BJ (cell line): ENCODE data around the gene SLC7A11. TPM values are rescaled to one million over a fixed set of nuclear protein-coding genes. Genes with fewer than 3 reads are reported as not detected.

Source experiments
- CTCF ChIA-PET: fragments of 350-600 bp; formaldehyde crosslinking; extraction: SDS; loops from one replicate; lab custom pipeline; 2021; ENCODE audit warnings: antibody characterized with exemption, inconsistent platforms; lab: Yijun Ruan, JAX
- POLR2A ChIA-PET: fragments of 300-600 bp; sonication (Branson Sonifier 250); formaldehyde crosslinking; extraction: SDS; loops from one replicate; lab custom pipeline; 2021; ENCODE audit warnings: antibody characterized with exemption; lab: Charles Lee
- DNase-seq: peaks from one replicate; pipeline ENCODE4 v3.0.0-alpha.2; 2011; ENCODE audit warnings: low read depth
- H3K27me3 ChIP-seq: 2 replicates; pipeline ENCODE4 v1.6.0; 2011; ENCODE audit warnings: low read length; ENCODE audit not compliant: control insufficient read depth, insufficient read depth
- H3K36me3 ChIP-seq: 2 replicates; pipeline ENCODE4 v1.5.1; 2011; ENCODE audit warnings: low read length; ENCODE audit not compliant: control insufficient read depth, insufficient read depth
- H3K4me3 ChIP-seq: 2 replicates; pipeline ENCODE4 v1.5.1; 2011; ENCODE audit warnings: low read depth, mild to moderate bottlenecking, control low read depth, low read length
- polyA plus RNA-seq: library from polyadenylated mRNA; depleted of rRNA; stranded (reverse); fragments of >200 nt; gene quantifications from 2 replicates; pipeline ENCODE4 v1.2.3, GENCODE V29; 2011
- TF ChIP-seq, protein P1 (sequence below): IDR thresholded peaks from 2 replicates; pipeline ENCODE4 v1.5.1; 2011; ENCODE audit warnings: low read depth, mild to moderate bottlenecking, control low read depth, inconsistent platforms, low read length, moderate library complexity; ENCODE audit not compliant: insufficient read depth

SLC7A11 gene
- polyA plus RNA-seq, 1 experiment = 27.5 TPM

DNA sequence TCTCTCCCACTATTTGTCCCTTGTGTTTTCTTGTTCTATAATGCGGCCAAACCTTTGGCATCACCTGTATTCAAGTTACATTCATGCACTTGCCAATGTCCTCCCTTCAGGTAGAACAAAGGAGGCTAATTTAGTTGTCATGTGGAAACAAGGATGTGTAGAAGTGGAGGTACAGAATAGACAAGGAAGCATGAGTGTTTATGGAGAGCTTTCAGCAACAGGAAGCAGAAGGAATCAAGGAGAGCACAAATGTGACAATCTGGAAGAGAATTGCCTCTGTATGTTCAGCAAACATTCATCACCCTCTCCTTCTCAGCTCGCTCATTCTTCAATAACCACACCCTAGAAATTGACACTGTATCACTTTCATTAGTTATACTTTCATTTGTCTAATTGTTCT lies 103.4 kb downstream of the SLC7A11 start:
- POLR2A ChIA-PET = no interaction called here
- CTCF ChIA-PET = no interaction called here
- H3K27me3 ChIP-seq = no peaks in the 10 kb centered on the region
- TF ChIP-seq, protein P1, sequence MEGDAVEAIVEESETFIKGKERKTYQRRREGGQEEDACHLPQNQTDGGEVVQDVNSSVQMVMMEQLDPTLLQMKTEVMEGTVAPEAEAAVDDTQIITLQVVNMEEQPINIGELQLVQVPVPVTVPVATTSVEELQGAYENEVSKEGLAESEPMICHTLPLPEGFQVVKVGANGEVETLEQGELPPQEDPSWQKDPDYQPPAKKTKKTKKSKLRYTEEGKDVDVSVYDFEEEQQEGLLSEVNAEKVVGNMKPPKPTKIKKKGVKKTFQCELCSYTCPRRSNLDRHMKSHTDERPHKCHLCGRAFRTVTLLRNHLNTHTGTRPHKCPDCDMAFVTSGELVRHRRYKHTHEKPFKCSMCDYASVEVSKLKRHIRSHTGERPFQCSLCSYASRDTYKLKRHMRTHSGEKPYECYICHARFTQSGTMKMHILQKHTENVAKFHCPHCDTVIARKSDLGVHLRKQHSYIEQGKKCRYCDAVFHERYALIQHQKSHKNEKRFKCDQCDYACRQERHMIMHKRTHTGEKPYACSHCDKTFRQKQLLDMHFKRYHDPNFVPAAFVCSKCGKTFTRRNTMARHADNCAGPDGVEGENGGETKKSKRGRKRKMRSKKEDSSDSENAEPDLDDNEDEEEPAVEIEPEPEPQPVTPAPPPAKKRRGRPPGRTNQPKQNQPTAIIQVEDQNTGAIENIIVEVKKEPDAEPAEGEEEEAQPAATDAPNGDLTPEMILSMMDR = no peak
- H3K36me3 ChIP-seq = no peaks in the 10 kb centered on the region
- no peak for DNase-seq
- no peak overlapping the region for H3K4me3 ChIP-seq

DNA sequence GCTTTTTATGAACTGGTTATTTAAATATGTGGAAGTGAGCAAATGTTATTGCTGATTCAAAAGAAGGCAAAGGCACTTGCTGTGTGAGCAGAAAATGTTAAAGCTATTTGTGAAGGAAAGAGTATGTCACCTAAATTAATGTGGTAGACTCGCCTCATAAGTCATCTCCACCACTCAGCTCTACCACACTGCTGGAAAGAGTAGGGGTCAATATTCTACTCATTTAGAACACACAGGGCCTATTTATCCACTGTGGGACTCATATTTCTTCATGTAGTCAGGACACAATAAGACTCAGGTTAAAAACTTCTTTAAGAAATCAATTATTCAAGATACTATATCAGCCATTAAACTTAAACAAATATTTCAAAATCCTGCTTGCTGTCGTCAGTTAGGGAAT lies 106.5 kb downstream of the SLC7A11 start:
- no peaks in the 10 kb centered on the region for H3K36me3 ChIP-seq
- H3K4me3 ChIP-seq = no peak overlapping the region
- CTCF ChIA-PET = interaction anchor here (0.6 kb wide), 1 partner anchor 25 kb away, joined by 3 read pairs; no protein-coding TSS in a partner anchor
- TF ChIP-seq, protein P1 = no peak
- POLR2A ChIA-PET = no interaction called here
- DNase-seq = no peak
- no peaks in the 10 kb centered on the region for H3K27me3 ChIP-seq

DNA sequence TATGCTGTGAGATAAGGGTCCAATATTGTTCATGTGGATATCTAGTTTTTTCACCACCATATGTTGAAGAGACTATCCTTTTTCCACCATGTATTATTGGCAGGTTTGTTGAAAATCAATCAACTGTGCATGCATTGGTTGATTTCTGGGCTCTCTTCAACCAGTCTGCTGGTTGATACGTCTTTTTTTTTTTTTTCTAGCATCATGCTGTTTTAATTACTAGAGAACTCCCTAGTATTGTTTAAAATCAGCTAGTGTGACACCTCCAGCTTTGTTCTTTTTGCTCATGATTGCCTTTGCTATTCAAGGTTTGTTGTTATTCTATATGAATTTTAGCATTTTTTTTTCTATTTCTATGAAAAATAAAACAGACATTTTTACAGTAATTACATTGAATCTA lies 123.9 kb downstream of the SLC7A11 start:
- no peak for DNase-seq
- no peaks in the 10 kb centered on the region for H3K27me3 ChIP-seq
- H3K36me3 ChIP-seq = no peaks in the 10 kb centered on the region
- ChIA-PET CTCF (no interaction called here), POLR2A (no interaction called here)
- no peak overlapping the region for H3K4me3 ChIP-seq
- TF ChIP-seq, protein P1 = no peak

DNA sequence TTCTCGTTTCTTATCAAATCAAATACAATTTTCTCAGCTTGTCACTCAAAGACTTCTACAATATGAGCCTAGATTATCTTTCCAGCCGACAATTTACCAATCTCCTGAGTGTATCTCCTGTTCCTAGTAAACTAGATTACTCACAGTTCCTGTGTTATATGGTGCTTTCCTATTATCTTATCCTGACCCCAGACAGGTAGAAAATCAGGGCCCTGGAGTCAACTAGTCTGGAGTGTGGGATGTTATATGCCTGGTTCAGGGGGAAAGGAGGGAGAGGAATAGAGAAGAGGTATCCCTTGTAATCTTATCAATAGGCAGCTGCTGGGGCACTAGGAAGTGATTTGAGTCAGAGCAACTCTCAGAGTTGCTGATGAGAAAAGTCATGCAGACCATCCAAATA lies 127.1 kb downstream of the SLC7A11 start:
- DNase-seq = no peak
- no peaks in the 10 kb centered on the region for H3K27me3 ChIP-seq
- H3K36me3 ChIP-seq = no peaks in the 10 kb centered on the region
- POLR2A ChIA-PET = no interaction called here
- no peak overlapping the region for H3K4me3 ChIP-seq
- CTCF ChIA-PET = no interaction called here
- TF ChIP-seq, protein P1 = no peak

DNA sequence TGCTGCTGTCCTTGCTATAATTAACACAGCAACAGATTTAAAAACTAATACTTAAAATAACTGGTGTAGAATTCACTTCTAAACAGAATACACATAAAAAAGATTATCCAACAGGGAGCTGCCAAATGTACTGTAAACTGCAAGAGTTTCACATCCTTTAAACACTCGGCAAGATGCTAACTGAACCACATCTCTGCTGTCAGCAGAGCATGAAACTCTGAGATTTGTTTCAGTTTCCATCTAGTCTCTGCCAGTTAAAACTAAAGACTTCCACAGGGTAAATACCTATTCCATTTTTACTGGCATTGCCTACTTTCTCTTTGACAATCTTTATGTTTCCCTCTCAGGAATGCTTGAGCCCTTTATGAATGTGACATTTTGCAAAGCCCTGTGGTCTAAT lies 127.7 kb downstream of the SLC7A11 start:
- TF ChIP-seq, protein P1 = no peak
- ChIA-PET CTCF (no interaction called here), POLR2A (no interaction called here)
- DNase-seq = no peak
- Histone ChIP-seq H3K36me3 (no peaks in the 10 kb centered on the region), H3K4me3 (no peak overlapping the region), H3K27me3 (no peaks in the 10 kb centered on the region)
